Subcutaneous adipose tissue (tissue), 4 donors: ENCODE measurements around the gene GALNT14. TPM values are rescaled to one million over a fixed set of nuclear protein-coding genes. Genes with fewer than 3 reads are reported as not detected.

ENCODE experiments used
- total RNA-seq, 4 donors: library from RNA; depleted of rRNA; stranded (reverse); fragments of >200 nt; gene quantifications; one replicate each; pipeline ENCODE4 v1.1.0, GENCODE V29; 2016
- TF ChIP-seq, protein P1 (sequence below): fragments of 450-650 bp; IDR thresholded peaks from one replicate; pipeline ENCODE4 v1.5.1; 2016; ENCODE audit warnings: low read depth, mild to moderate bottlenecking, control low read depth, antibody characterized with exemption, moderate library complexity

The GALNT14 gene
- total RNA-seq, 4 donors from 2014 or later, result 0.66 to 1.1 (median 0.90) TPM

- TF ChIP-seq, protein P1, sequence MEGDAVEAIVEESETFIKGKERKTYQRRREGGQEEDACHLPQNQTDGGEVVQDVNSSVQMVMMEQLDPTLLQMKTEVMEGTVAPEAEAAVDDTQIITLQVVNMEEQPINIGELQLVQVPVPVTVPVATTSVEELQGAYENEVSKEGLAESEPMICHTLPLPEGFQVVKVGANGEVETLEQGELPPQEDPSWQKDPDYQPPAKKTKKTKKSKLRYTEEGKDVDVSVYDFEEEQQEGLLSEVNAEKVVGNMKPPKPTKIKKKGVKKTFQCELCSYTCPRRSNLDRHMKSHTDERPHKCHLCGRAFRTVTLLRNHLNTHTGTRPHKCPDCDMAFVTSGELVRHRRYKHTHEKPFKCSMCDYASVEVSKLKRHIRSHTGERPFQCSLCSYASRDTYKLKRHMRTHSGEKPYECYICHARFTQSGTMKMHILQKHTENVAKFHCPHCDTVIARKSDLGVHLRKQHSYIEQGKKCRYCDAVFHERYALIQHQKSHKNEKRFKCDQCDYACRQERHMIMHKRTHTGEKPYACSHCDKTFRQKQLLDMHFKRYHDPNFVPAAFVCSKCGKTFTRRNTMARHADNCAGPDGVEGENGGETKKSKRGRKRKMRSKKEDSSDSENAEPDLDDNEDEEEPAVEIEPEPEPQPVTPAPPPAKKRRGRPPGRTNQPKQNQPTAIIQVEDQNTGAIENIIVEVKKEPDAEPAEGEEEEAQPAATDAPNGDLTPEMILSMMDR, result no peak
Observed at GRCh38 chr2:30867385-30867784, 270.9 kb downstream of the GALNT14 start.

GRCh38 chr2:30866974-30867373 is 271.3 kb downstream of the GALNT14 start:
- TF ChIP-seq, protein P1, result no peak

DNA sequence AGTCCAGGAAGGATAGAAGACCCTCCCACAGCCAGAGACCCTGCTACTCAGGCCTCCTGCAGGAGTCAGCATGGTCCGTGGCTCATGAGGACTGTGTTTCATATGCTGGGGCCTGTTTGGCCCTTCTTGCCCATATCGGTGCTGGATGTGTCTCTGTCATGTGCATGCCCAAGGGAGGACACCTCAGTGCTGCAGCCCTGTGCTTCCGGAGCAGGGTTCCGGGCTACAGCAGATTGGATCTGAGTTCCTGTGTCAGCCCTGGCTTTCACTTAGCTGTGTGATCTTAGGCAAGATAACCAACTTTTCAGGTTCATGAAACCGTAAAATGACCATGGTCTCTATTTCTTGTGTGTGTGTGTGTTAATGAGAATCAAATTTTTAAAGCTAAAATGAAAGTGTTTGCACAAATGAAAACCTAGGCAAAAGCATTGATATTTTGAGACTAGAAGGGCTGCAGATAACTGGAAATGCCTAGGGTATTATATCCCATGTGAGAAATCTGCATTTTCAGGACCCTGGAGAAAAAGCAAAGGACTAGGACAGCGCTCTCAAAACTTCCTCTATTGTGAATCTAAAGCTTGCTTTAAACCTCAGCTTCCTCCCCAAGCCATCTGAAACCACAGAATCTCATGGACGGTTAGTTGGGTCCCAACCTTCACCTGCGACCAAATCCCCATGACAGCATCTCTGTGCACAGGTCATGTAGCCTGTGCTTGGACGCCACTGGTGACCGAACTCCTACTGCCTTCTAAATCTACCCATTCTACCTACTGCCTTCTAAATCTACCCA is 272.2 kb downstream of the GALNT14 start:
- TF ChIP-seq, protein P1, result no peak

GRCh38 chr2:30865243-30865642 is 273.0 kb downstream of the GALNT14 start:
- TF ChIP-seq, protein P1, result no peak

GRCh38 chr2:30862054-30862651 is 276.1 kb downstream of the GALNT14 start:
- TF ChIP-seq, protein P1, result no peak

GRCh38 chr2:30860726-30861125 is 277.5 kb downstream of the GALNT14 start:
- TF ChIP-seq, protein P1, result no peak

Other genes starting within 250 kb of the GALNT14 start
- gene CAPN14, start 79.1 kb upstream of the GALNT14 start, total RNA-seq, result under 1 TPM in 1 of 4 donors, not detected in 3; 0.22 TPM
- 1 to 10 TPM in 3 of 4 donors, under 1 TPM in 1; 0.98 to 5.1 (median 3.2) TPM for gene EHD3, start 95.7 kb upstream of the GALNT14 start, total RNA-seq